Right ventricle myocardium inferior (tissue), 1 donor: ENCODE data around the gene IFT122. TPM values are rescaled to one million over a fixed set of nuclear protein-coding genes. Genes with fewer than 3 reads are reported as not detected.
"Not testable (repeated sequence)": the region's sequence is repeated elsewhere in the genome, so short reads cannot be mapped to it uniquely, and the experiment has no call there.

Experiments used
- ATAC-seq: fragments of 200-7000 bp; cut with Tn5 transposase; one replicate; pipeline ENCODE4 v1.9.1; 2020; ENCODE audit warnings: mild to moderate bottlenecking, moderate library complexity
- DNase-seq: peaks from one replicate; pipeline ENCODE4 v3.0.0; 2021; ENCODE audit errors: missing footprints
- intact Hi-C: fragments of 100-400 bp; cut with DNase I; formaldehyde crosslinking; loops from one replicate; pipeline ENCODE4 v1.11.0; 2022
- total RNA-seq: library from RNA; stranded (reverse); fragmentation: NEBNext Ultra II Directional; extraction: Animal tissue kit (Norgen Biotek cat#: 25700); gene quantifications from one replicate; pipeline ENCODE4 v1.2.1, GENCODE V29; 2021
- donor health status: DM: no; HTN: yes; CAD: no; lungs with severe emphysema.

Gene IFT122
- total RNA-seq, 1 donor from 2014 or later, result 19.7 TPM

GRCh38 chr3:129412542-129413198, 27.4 kb upstream of the IFT122 start:
- no peak for ATAC-seq
- no peak for DNase-seq
- intact Hi-C loops, result no loop called here

- ATAC-seq, intact Hi-C loops, DNase-seq: not testable (repeated sequence)
These were observed 26.8 kb upstream of the IFT122 start for GRCh38 chr3:129413238-129413637.

- DNase-seq (no peak), ATAC-seq (no peak)
- intact Hi-C loops, result no loop called here
These were observed 26.1 kb upstream of the IFT122 start for GRCh38 chr3:129413687-129414506.

DNA sequence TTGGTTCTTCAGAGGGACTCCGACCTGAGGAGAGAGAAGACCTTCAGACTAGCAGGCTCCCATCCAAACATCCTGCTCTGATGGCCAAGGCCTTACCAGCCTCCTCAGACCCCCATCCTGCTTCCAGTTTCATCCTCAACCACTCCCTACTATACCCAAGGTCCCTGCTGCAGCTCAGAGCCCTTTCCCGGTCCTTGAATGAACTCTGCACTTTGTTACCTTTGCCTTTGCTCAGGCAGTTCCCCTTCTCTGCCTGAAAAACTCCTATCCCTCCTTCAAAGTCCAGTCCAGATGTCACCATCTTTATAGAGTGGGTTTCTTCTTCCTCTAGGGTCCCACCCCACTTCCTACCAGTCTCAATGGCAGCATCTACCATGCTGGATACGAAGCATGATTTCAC, 24.6 kb upstream of the IFT122 start:
- no peak for ATAC-seq
- no peak for DNase-seq
- intact Hi-C loops, result no loop called here

GRCh38 chr3:129415830-129416229, 24.2 kb upstream of the IFT122 start:
- no peak for ATAC-seq
- no peak for DNase-seq
- intact Hi-C loops, result no loop called here

- no peak for DNase-seq
- no peak for ATAC-seq
- intact Hi-C loops, result no loop called here
These were observed 23.6 kb upstream of the IFT122 start for GRCh38 chr3:129416415-129416814.

GRCh38 chr3:129417326-129417725, 22.7 kb upstream of the IFT122 start:
- peak; percentile 63 for ATAC-seq
- DNase-seq, result no peak
- intact Hi-C loops, result no loop called here

DNA sequence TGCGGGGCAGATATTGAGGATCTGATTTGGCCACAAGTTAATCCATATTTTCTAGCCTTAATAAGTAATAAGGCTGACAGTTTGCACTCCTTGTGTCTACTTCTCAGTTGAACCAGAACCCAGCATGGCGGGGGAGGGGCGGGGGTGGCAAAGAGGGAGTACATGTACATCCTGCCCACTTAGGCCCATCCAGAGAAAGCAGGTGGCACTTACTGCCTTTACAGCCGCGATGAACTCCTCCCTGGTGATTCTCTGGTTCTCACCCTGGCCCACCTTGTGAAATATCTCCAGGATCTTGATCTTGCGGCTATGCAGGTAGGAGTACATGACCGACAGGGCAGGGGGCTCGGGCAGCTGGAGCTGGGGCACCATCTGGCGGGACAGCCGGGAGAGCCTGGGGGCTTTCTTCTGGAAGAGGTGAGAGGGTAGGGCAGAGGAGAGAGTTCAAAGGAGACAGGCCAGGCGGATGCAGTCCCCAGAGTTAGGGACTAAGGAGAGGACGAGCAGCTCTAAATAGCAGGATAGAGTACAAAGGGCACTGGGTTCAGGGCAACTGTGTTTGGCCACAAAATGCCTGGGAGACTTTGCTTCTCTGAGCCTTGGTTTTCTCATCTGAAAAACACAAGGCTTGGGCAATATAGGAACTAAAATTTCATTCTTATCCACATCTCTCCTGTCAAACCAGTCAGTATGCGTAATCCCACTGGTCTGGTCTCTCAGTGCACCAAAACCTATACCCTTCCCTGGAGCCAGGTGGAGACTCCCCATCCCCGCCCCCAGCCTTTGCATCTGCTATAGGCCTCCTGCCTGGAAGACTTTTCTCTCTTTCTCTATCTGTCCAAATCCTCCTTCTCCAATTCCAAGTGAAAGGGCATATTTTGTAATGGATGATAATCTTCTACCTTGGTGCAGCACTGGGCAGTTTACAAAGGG, 21.7 kb upstream of the IFT122 start:
- DNase-seq (no peak), ATAC-seq (no peak)
- intact Hi-C loops, result no loop called here

DNA sequence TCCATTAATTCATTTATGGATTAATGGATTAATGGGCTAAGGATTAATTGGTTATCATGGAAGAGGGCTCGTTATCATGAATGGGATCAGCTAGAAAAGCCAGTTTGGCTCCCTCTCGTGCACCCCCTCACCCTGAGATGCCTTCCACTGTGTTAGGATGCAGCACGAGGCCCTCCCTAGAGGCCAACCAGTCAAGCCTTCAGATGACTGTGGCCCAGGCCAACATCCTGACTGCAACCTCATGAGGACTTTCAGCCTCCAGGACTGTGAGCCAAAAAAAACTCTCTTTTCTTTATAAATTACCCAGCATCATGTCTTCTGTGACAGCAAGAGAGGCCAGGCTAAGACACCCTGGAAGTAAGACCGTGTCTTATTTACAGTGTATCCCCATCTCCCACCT, 20.5 kb upstream of the IFT122 start:
- no peak for DNase-seq
- intact Hi-C loops, result no loop called here

GRCh38 chr3:129421236-129421883, 18.7 kb upstream of the IFT122 start:
- no peak for DNase-seq
- no peak for ATAC-seq
- intact Hi-C loops, result no loop called here

More for the DNA sequence above, 20.5 kb upstream of the IFT122 start:
- no peak for ATAC-seq

GRCh38 chr3:129421988-129422745, 17.9 kb upstream of the IFT122 start:
- DNase-seq (no peak), ATAC-seq (no peak)
- intact Hi-C loops, result no loop called here

- DNase-seq (no peak), ATAC-seq (no peak)
- intact Hi-C loops, result no loop called here
These were observed 17.1 kb upstream of the IFT122 start for GRCh38 chr3:129422897-129423296.

GRCh38 chr3:129424185-129424841, 15.7 kb upstream of the IFT122 start:
- intact Hi-C loops, result no loop called here
- DNase-seq (no peak), ATAC-seq (no peak)

GRCh38 chr3:129425213-129425612, 14.8 kb upstream of the IFT122 start:
- ATAC-seq (no peak), DNase-seq (no peak)
- intact Hi-C loops, result no loop called here

DNA sequence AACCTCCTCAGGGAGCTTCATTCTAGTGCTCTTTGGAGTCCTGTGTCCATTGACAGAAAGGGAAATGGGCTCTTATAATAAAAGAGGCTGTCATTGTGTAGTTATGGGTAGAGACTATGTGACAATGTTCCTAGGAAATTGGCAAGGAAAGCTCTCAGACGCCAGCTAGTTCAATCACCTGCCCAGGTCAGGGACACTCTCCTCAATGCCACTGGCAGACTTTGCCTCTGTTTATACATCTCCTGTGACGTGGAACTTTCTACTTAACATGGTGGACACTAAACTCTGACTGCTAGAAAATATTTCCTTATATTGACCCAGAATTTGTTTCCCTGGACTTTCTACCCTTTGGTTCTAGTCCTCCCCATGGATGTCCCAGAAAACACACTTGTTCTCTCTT, 14.4 kb upstream of the IFT122 start:
- no peak for ATAC-seq
- intact Hi-C loops, result no loop called here
- DNase-seq, result no peak

DNA sequence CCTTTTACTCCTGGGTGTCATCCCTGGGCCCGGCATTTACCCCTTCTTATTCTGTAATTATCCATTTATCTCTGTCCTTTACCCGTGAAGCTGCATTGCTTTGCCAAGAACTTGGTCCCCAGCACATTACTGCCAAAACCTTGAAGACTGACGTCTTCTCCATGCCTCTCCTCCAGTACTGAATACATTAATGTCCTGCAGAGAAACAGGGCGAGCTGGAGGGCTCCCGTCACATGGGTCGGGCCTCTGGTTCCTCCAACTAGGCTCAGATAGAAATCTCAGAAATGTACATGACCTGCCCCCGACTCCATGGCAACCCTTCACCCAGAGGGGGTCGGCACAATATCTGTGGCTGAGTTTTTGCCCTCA, 12.0 kb upstream of the IFT122 start:
- DNase-seq, result no peak

DNA sequence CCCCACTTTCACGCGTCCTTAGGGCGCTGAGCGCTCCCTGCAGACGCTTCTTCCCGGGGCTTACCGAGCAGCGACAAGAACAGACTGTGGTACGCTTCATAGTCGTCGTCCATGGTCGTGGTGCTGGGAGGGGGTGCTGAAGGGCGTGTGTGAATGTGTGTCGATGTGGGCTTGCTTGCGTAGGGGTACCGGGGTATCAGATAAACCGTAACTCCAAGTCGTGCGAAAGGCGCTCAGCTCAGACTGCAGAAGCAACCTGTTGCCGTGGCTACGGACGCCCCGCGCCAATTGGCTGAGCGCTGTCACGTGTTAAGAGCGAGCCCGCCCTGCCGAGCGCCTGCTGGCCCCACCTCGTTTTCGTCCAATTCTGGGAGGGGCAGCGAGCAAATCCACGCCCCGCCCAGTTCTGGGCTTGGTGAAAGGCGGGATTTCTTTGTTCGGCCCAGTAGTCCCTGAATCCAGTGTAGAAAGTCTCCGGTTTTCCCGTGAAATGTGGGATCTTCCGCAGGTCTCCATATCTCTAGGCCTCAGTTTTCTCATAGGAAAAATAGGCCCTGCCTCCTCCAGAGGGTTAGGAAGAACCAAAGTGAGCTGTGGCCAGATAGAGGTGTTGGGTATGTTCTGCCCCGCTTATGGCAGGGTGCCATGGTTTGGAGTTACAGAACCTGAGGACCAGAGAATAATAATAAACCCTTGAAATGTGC, 11.5 kb upstream of the IFT122 start, which contains the start of gene EFCAB12:
EFCAB12 (minus strand) TSS at position 261 of the 704 bp plus-strand sequence; CDS start at position 113, 148 bp downstream.
- DNase-seq, result peak; percentile 99
- ATAC-seq, result peak; percentile 99
- intact Hi-C loops, result no loop called here

More for the DNA sequence above, 12.0 kb upstream of the IFT122 start:
- no peak for ATAC-seq
- intact Hi-C loops, result no loop called here
